IMR-90 (cell line): ENCODE results near the gene MLANA. TPM values are rescaled to one million over a fixed set of nuclear protein-coding genes. Genes with fewer than 3 reads are reported as not detected.

Experiments used
- ATAC-seq: fragments of 200-7000 bp; cut with Tn5 transposase; 2 replicates; pipeline ENCODE4 v1.9.1; 2020; ENCODE audit warnings: low read depth, mild to moderate bottlenecking, moderate library complexity
- BruUV-seq: library from RNA; stranded (reverse); fragments of 400-500 nt; replicated peaks from 2 replicates; lab custom pipeline; 2021; lab: Mats Ljungman, UMichigan
- CTCF ChIA-PET: fragments of 300-600 bp; formaldehyde crosslinking; extraction: SDS; loops from one replicate; lab custom pipeline; 2021; ENCODE audit warnings: antibody characterized with exemption; lab: Yijun Ruan, JAX
- POLR2A ChIA-PET: fragments of 300-600 bp; sonication (Branson Sonifier 250); formaldehyde crosslinking; loops from one replicate; lab custom pipeline; 2022; ENCODE audit warnings: antibody characterized with exemption; ENCODE audit not compliant: unreplicated experiment; lab: Charles Lee
- DNase-seq: peaks from one replicate; pipeline ENCODE4 v3.0.0; 2013
- H2AFZ ChIP-seq: replicated peaks from 2 replicates; pipeline ENCODE3; 2013; ENCODE audit warnings: low read length, mild to moderate bottlenecking; ENCODE audit not compliant: poor library complexity
- H2AK5ac ChIP-seq: 2 replicates; pipeline ENCODE4 v1.6.1; 2013; ENCODE audit warnings: low read depth, low read length, inconsistent platforms
- H2AK9ac ChIP-seq: replicated peaks from 2 replicates; pipeline ENCODE3; 2013; ENCODE audit warnings: mild to moderate bottlenecking, low read depth, low read length, moderate library complexity; ENCODE audit not compliant: poor library complexity
- H2BK120ac ChIP-seq: 2 replicates; pipeline ENCODE4 v1.6.1; 2013; ENCODE audit warnings: low read depth, low read length, inconsistent platforms
- H2BK15ac ChIP-seq: 3 replicates; pipeline ENCODE4 v1.6.1; 2013; ENCODE audit warnings: low read depth, low read length, inconsistent platforms
- H2BK20ac ChIP-seq: 2 replicates; pipeline ENCODE4 v1.6.1; 2013; ENCODE audit warnings: low read depth, mild to moderate bottlenecking, inconsistent platforms, low read length, moderate library complexity
- H2BK5ac ChIP-seq: 2 replicates; pipeline ENCODE4 v1.6.1; 2013; ENCODE audit warnings: mild to moderate bottlenecking, low read depth, low read length, inconsistent platforms; ENCODE audit not compliant: poor library complexity, severe bottlenecking
- H3K14ac ChIP-seq: replicated peaks from 2 replicates; pipeline ENCODE4 v1.6.1; 2013; ENCODE audit warnings: low read depth, low read length, inconsistent platforms
- H3K18ac ChIP-seq: 2 replicates; pipeline ENCODE4 v1.6.1; 2013; ENCODE audit warnings: low read depth, low read length, control low read depth
- H3K23ac ChIP-seq: 2 replicates; pipeline ENCODE4 v1.6.1; 2013; ENCODE audit warnings: low read depth, low read length, inconsistent platforms
- H3K27ac ChIP-seq: 2 replicates; pipeline ENCODE4 v1.5.1; 2013; ENCODE audit warnings: mild to moderate bottlenecking, control low read depth, low read length; ENCODE audit not compliant: insufficient read depth
- H3K27me3 ChIP-seq: 2 replicates; pipeline ENCODE4 v1.6.1; 2013; ENCODE audit warnings: low read length; ENCODE audit not compliant: control insufficient read depth, insufficient read depth
- H3K36me3 ChIP-seq: 2 replicates; pipeline ENCODE4 v1.6.1; 2013; ENCODE audit warnings: low read length, mixed read lengths; ENCODE audit not compliant: control insufficient read depth, insufficient read depth
- H3K4ac ChIP-seq: 2 replicates; pipeline ENCODE4 v1.6.1; 2013; ENCODE audit warnings: low read depth, low read length, inconsistent platforms
- H3K4me1 ChIP-seq: 2 replicates; pipeline ENCODE4 v1.6.1; 2013; ENCODE audit warnings: low read length, mixed read lengths; ENCODE audit not compliant: control insufficient read depth, insufficient read depth
- H3K4me2 ChIP-seq: 2 replicates; pipeline ENCODE4 v1.6.1; 2013; ENCODE audit warnings: low read depth, mild to moderate bottlenecking, control low read depth, low read length, moderate library complexity
- H3K4me3 ChIP-seq: 2 replicates; pipeline ENCODE4 v1.5.1; 2013; ENCODE audit warnings: low read depth, mild to moderate bottlenecking, control low read depth, low read length, moderate library complexity; ENCODE audit not compliant: insufficient read depth
- H3K56ac ChIP-seq: 2 replicates; pipeline ENCODE4 v1.6.1; 2013; ENCODE audit warnings: low read length, inconsistent platforms; ENCODE audit not compliant: insufficient read depth; ENCODE audit errors: extremely low read depth
- H3K79me1 ChIP-seq, 2 experiments: 2 replicates each; pipeline ENCODE4 v1.6.1; 2013; ENCODE audit warnings: low read length in 2 of 2, inconsistent platforms in 1 of 2, low read depth in 1 of 2
- H3K9ac ChIP-seq: 2 replicates; pipeline ENCODE4 v1.6.1; 2013; ENCODE audit warnings: low read depth, low read length, control low read depth
- H3K9me1 ChIP-seq: 2 replicates; pipeline ENCODE4 v1.6.1; 2013; ENCODE audit warnings: low read length, inconsistent platforms; ENCODE audit not compliant: insufficient read depth
- H3K9me3 ChIP-seq: 2 replicates; pipeline ENCODE4 v1.6.1; 2013; ENCODE audit warnings: low read length; ENCODE audit not compliant: control insufficient read depth, insufficient read depth
- H4K20me1 ChIP-seq: 2 replicates; pipeline ENCODE4 v1.6.1; 2013; ENCODE audit warnings: low read length, inconsistent platforms; ENCODE audit not compliant: insufficient read depth
- H4K5ac ChIP-seq: 2 replicates; pipeline ENCODE4 v1.6.1; 2013; ENCODE audit warnings: mild to moderate bottlenecking, low read depth, low read length, control low read depth
- H4K8ac ChIP-seq, 2 experiments: 2 replicates each; pipeline ENCODE4 v1.6.1; 2013; ENCODE audit warnings: low read depth in 2 of 2, low read length in 2 of 2, control low read depth in 1 of 2, inconsistent platforms in 1 of 2
- H4K91ac ChIP-seq: 2 replicates; pipeline ENCODE4 v1.6.1; 2013; ENCODE audit warnings: low read depth, low read length, inconsistent platforms; ENCODE audit not compliant: insufficient read depth
- MAZ ChIP-seq: IDR thresholded peaks from 2 replicates; pipeline ENCODE4 v1.6.1; 2012; ENCODE audit warnings: low read depth, mild to moderate bottlenecking, low read length, improper control_type of control experiment, moderate library complexity, borderline replicate concordance
- NFE2L2 ChIP-seq: fragments of 150-350 bp; IDR thresholded peaks from 2 replicates; pipeline ENCODE4 v1.6.1; 2016; ENCODE audit warnings: low read depth, mild to moderate bottlenecking, low read length
- POLR2A ChIP-seq: IDR thresholded peaks from 2 replicates; pipeline ENCODE4 v1.6.1; 2012; ENCODE audit warnings: mild to moderate bottlenecking, low read depth, low read length
- RCOR1 ChIP-seq: IDR thresholded peaks from 2 replicates; pipeline ENCODE4 v1.6.1; 2012; ENCODE audit warnings: mild to moderate bottlenecking, low read length, improper control_type of control experiment; ENCODE audit not compliant: insufficient replicate concordance
- RFX5 ChIP-seq: IDR thresholded peaks from 2 replicates; pipeline ENCODE4 v1.8.0; 2012; ENCODE audit warnings: low read depth, mild to moderate bottlenecking, low read length, moderate library complexity
- WGBS, 2 experiments: methylation state at CpG; one replicate each; pipeline versions ENCODE4 v1.1.5 to v1.1.7; 2013; ENCODE audit warnings: missing lambda C conversion rate in 2 of 2; ENCODE audit not compliant: insufficient read length in 1 of 2; ENCODE audit errors: extremely low coverage in 2 of 2; 5-methylcytosine and 5-hydroxymethylcytosine counted together
- dilution Hi-C: fragments of 300-500 bp; cut with HindIII; formaldehyde crosslinking; loops from one replicate; pipeline ENCODE4 v1.14.3; 2018; ENCODE audit warnings: low sequenced_read_pairs; ENCODE audit not compliant: unreplicated experiment
- in situ Hi-C: fragments of 300-500 bp; cut with MboI; formaldehyde crosslinking; loops from 3 replicates; pipeline ENCODE4 v1.14.3; 2019; ENCODE audit warnings: low sequenced_read_pairs, inconsistent platforms, mixed read lengths
- intact Hi-C: fragments of 100-400 bp; cut with micrococcal nuclease; formaldehyde crosslinking; loops from 2 replicates; pipeline ENCODE4 v1.10.0; 2022
- polyA plus RNA-seq, 3 experiments: library from polyadenylated mRNA; depleted of rRNA; stranded (reverse); fragments of >200 nt; gene quantifications; 2 replicates each; pipeline ENCODE4 v1.2.3, GENCODE V29; 2012; ENCODE audit warnings: low replicate concordance in 1 of 3
- total RNA-seq: library from RNA; depleted of rRNA; stranded (reverse); fragments of >200 nt; gene quantifications from 2 replicates; pipeline ENCODE4 v1.2.3, GENCODE V29; 2012

Gene MLANA
- total and polyA plus RNA-seq, 2 of the 4 experiments (the other 2 are of a cell fraction): not detected

- Histone ChIP-seq H3K4ac (no peak overlapping the region), H2BK120ac (no peak overlapping the region), H4K5ac (no peak overlapping the region), H3K9me3 (no peaks in the 10 kb centered on the region), H3K36me3 (no peaks in the 10 kb centered on the region), H3K56ac (no peak overlapping the region), H4K91ac (no peak overlapping the region), H3K9ac (no peak overlapping the region), H2BK20ac (no peak overlapping the region), H2BK15ac (no peak overlapping the region), H2AK9ac (no peak overlapping the region), H4K20me1 (no peaks in the 10 kb centered on the region), H3K4me2 (no peak overlapping the region), H3K4me1 (no peaks in the 10 kb centered on the region), H3K9me1 (no peaks in the 10 kb centered on the region), H2AK5ac (no peak overlapping the region), H3K23ac (peak overlapping the region; percentile 55; the same call in 1 of the 2 replicates), H3K14ac (no peak overlapping the region), H3K4me3 (no peak overlapping the region), H4K8ac (no peak overlapping the region; a peak in 1 of 4 replicates), H3K27ac (no peak overlapping the region), H3K27me3 (no peaks in the 10 kb centered on the region), H3K18ac (no peak overlapping the region), H2BK5ac (no peak overlapping the region), H2AFZ (no peak overlapping the region), H3K79me1 (no peaks in the 10 kb centered on the region)
- ChIA-PET POLR2A (no interaction called here), CTCF (interaction anchor here (0.6 kb wide), 1 partner anchor 200 kb away, joined by 3 read pairs; no protein-coding TSS in a partner anchor)
- no peak for TF ChIP-seq RCOR1
- TF ChIP-seq RFX5: no peak
- TF ChIP-seq NFE2L2: no peak
- TF ChIP-seq MAZ: no peak
- no peak for TF ChIP-seq POLR2A
- in situ Hi-C loops (no loop called here), intact Hi-C loops (no loop called here), dilution Hi-C loops (no loop called here)
- no TSS peak for BruUV-seq
- no peak for ATAC-seq
- no peak for DNase-seq
- 47% methylated on average over 2 of the region's 2 CpGs; no CpG with 5 or more reads in 1 of the 2 experiments for WGBS, 2 experiments
Measured at GRCh38 chr9:5871785-5872184, 18.9 kb upstream of the MLANA start.
